ENCODE results near the gene MCCD1. TPM values are rescaled to one million over a fixed set of nuclear protein-coding genes. Genes with fewer than 3 reads are reported as not detected.

MCCD1 gene
- total and polyA plus RNA-seq, 2 donors from 2014 or later: 3.5 to 325 TPM

GRCh38 chr6:31532644-31533454 lies 4.1 kb downstream of the MCCD1 start:
- DNase-seq (no peak), FAIRE-seq (no peak)
- intact Hi-C loops (cut with DNase I): no loop called here
- no peak for TF ChIP-seq CTCF (IDR thresholded peaks at IDR 0.05; ENCODE audit: borderline replicate concordance, extremely low read depth, insufficient read depth)
- no peak overlapping the region for H3K9ac ChIP-seq (ENCODE audit: low read length in 3 of 3)
- no peak overlapping the region for H3K27ac ChIP-seq (ENCODE audit: low read depth in 2 of 2, low read length in 2 of 2)
- H3K9me3 ChIP-seq (ENCODE audit: control insufficient read depth in 2 of 3, insufficient read depth in 1 of 3, low read length in 3 of 3): no peaks in the 10 kb centered on the region
- peaks cover 22 to 59% (median 39%) of the 10 kb centered on the region in 3 donors for H3K36me3 ChIP-seq (ENCODE audit: control insufficient read depth in 2 of 3, insufficient read depth in 3 of 3, low read length in 3 of 3)
- H3K27me3 ChIP-seq (ENCODE audit: control insufficient read depth, insufficient read depth, low read length): no peaks in the 10 kb centered on the region
- no peak overlapping the region for H3K4me3 ChIP-seq (ENCODE audit: low read length in 3 of 3)
- H3K4me1 ChIP-seq (ENCODE audit: control insufficient read depth in 2 of 3, insufficient read depth in 2 of 3, low read depth in 1 of 3, low read length in 3 of 3): peaks cover 0 to 7% (median 0%) of the 10 kb centered on the region in 3 donors

GRCh38 chr6:31533455-31533841 lies 4.7 kb downstream of the MCCD1 start:
- Histone ChIP-seq H3K9me3 (ENCODE audit: control insufficient read depth in 2 of 3, insufficient read depth in 1 of 3, low read length in 3 of 3) (no peaks in the 10 kb centered on the region), H3K27ac (ENCODE audit: low read depth in 2 of 2, low read length in 2 of 2) (no peak overlapping the region), H3K4me3 (ENCODE audit: low read length in 3 of 3) (no peak overlapping the region), H3K4me1 (ENCODE audit: control insufficient read depth in 2 of 3, insufficient read depth in 2 of 3, low read depth in 1 of 3, low read length in 3 of 3) (peaks cover 0 to 7% (median 0%) of the 10 kb centered on the region in 3 donors), H3K36me3 (ENCODE audit: control insufficient read depth in 2 of 3, insufficient read depth in 3 of 3, low read length in 3 of 3) (peaks cover 24 to 64% (median 40%) of the 10 kb centered on the region in 3 donors), H3K27me3 (ENCODE audit: control insufficient read depth, insufficient read depth, low read length) (no peaks in the 10 kb centered on the region), H3K9ac (ENCODE audit: low read length in 3 of 3) (no peak overlapping the region)
- TF ChIP-seq CTCF (IDR thresholded peaks at IDR 0.05; ENCODE audit: borderline replicate concordance, extremely low read depth, insufficient read depth): no peak
- no peak for DNase-seq
- intact Hi-C loops (cut with DNase I): no loop called here
- FAIRE-seq: no peak

- no peaks in the 10 kb centered on the region for H3K27me3 ChIP-seq (ENCODE audit: control insufficient read depth, insufficient read depth, low read length)
- DNase-seq (no peak), FAIRE-seq (no peak)
- no peak overlapping the region for H3K9ac ChIP-seq (ENCODE audit: low read length in 3 of 3)
- peaks cover 1 to 12% (median 5%) of the 10 kb centered on the region in 3 donors for H3K4me1 ChIP-seq (ENCODE audit: control insufficient read depth in 2 of 3, insufficient read depth in 2 of 3, low read depth in 1 of 3, low read length in 3 of 3)
- no peak overlapping the region for H3K27ac ChIP-seq (ENCODE audit: low read depth in 2 of 2, low read length in 2 of 2)
- intact Hi-C loops (cut with DNase I): no loop called here
- H3K4me3 ChIP-seq (ENCODE audit: low read length in 3 of 3): no peak overlapping the region
- peaks cover 29 to 70% (median 45%) of the 10 kb centered on the region in 3 donors for H3K36me3 ChIP-seq (ENCODE audit: control insufficient read depth in 2 of 3, insufficient read depth in 3 of 3, low read length in 3 of 3)
- no peak for TF ChIP-seq CTCF (IDR thresholded peaks at IDR 0.05; ENCODE audit: borderline replicate concordance, extremely low read depth, insufficient read depth)
- H3K9me3 ChIP-seq (ENCODE audit: control insufficient read depth in 2 of 3, insufficient read depth in 1 of 3, low read length in 3 of 3): no peaks in the 10 kb centered on the region
Observed at GRCh38 chr6:31534011-31534410, 5.2 kb downstream of the MCCD1 start.
